GM23338 (cell line): ENCODE results near the gene PCYT1A.
A peak's percentile ranks its signal among the peaks of the same experiment; 100 is the strongest.

Source experiments
- CREB1 ChIP-seq: fragments of 250-450 bp; sonication (Bioruptor Pico); IDR thresholded peaks from 2 replicates; pipeline ENCODE4 v1.5.0; 2020; ENCODE audit warnings: low read depth, mild to moderate bottlenecking, moderate library complexity
- CTCF ChIP-seq, 2 experiments: fragments of 200-600 bp in 1 of 2; sonication (generic) in 1 of 2; conservative IDR thresholded peaks; 2 replicates each; pipeline versions ENCODE4 v1.5.1 to v1.6.1; 2016 to 2017; ENCODE audit warnings: antibody characterized with exemption in 2 of 2, low read depth in 2 of 2, mild to moderate bottlenecking in 2 of 2, moderate library complexity in 1 of 2
- ETS1 ChIP-seq: IDR thresholded peaks from 2 replicates; pipeline ENCODE4 v1.6.1; 2016; ENCODE audit warnings: antibody characterized with exemption
- EZH2 ChIP-seq: fragments of 200-600 bp; sonication (generic); IDR thresholded peaks from one replicate; pipeline ENCODE4 v1.8.0; 2017; ENCODE audit warnings: antibody characterized with exemption, mild to moderate bottlenecking, low read depth; ENCODE audit not compliant: unreplicated experiment
- EZH2phosphoT487 ChIP-seq: fragments of 200-600 bp; sonication (generic); IDR thresholded peaks from one replicate; pipeline ENCODE4 v1.8.1; 2018; ENCODE audit warnings: antibody characterized with exemption; ENCODE audit not compliant: unreplicated experiment
- JUNB ChIP-seq: IDR thresholded peaks from one replicate; pipeline ENCODE4 v1.6.1; 2016; ENCODE audit warnings: antibody characterized with exemption; ENCODE audit not compliant: unreplicated experiment
- POLR2AphosphoS5 ChIP-seq: IDR thresholded peaks from 2 replicates; pipeline ENCODE4 v1.6.1; 2016; ENCODE audit warnings: antibody characterized with exemption, low read depth
- REST ChIP-seq: IDR thresholded peaks from one replicate; pipeline ENCODE4 v1.6.1; 2018; ENCODE audit warnings: antibody characterized with exemption; ENCODE audit not compliant: unreplicated experiment
- STAT1 ChIP-seq: IDR thresholded peaks from one replicate; pipeline ENCODE4 v1.6.1; 2016; ENCODE audit warnings: antibody characterized with exemption; ENCODE audit not compliant: unreplicated experiment
- ZNF114 ChIP-seq: fragments of 250-450 bp; sonication (Bioruptor Pico); IDR thresholded peaks from 2 replicates; pipeline ENCODE4 v1.5.0; 2020; ENCODE audit warnings: mild to moderate bottlenecking, moderate library complexity

- no peak for TF ChIP-seq ETS1
- no peak for TF ChIP-seq POLR2AphosphoS5
- TF ChIP-seq EZH2 = no peak
- TF ChIP-seq CREB1 = no peak
- TF ChIP-seq CTCF (conservative IDR thresholded peaks at IDR 0.05; ENCODE audit: low read depth in 2 of 2) = peak; percentile 40 to 64; a peak in 3 of 4 replicates
- TF ChIP-seq STAT1 = no peak
- TF ChIP-seq JUNB = no peak
- TF ChIP-seq EZH2phosphoT487 = no peak
- TF ChIP-seq REST = no peak
- no peak for TF ChIP-seq ZNF114
Measured at GRCh38 chr3:196198771-196199753, 88.5 kb downstream of the PCYT1A start.
